GM18526 (cell line): ENCODE measurements around the gene ITPR1.

Experiments used
- POLR2A ChIP-seq: IDR thresholded peaks from 3 replicates; pipeline ENCODE4 v1.6.1; 2011; ENCODE audit not compliant: insufficient read length; ENCODE audit errors: extremely low read depth

The ITPR1 gene

DNA sequence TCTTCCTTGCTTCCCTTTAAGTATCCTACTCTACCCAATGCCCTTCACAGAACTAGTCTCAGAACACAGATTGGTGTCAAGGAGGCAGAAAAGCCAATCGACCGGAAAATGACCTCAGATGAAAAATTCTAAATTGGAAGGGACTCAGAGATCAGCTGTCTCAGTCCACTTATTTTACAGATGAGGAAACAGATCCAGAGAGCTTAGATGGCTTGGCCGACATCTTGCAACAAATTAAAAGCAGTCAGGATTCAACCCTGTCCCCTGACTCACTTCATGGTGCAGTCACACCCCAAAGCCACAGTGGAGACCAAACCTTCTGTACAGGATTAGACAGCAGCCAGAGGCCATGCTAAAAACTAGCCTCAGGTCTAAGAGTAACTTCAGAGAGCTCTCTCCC is 316.8 kb downstream of the ITPR1 start:
- TF ChIP-seq POLR2A, result no peak

DNA sequence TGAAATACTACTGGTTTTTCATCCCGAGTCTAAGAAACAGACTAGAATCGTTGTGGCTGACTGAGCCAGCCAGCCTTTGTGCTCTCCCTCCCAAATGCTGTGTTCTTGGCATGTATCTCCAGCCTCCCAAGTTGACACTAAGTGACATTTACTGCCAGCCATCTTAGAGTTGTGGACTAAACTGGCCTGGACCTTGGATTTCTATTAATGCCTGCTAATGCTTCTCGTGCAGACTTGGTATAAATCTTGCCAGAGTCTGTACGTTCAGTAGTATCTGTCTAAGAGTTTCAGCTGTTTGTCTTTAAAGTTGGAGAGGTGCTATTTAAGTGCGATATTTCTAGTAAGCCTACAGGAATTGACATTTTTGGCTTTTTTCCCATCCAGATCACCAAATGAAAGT is 319.4 kb downstream of the ITPR1 start:
- no peak for TF ChIP-seq POLR2A

DNA sequence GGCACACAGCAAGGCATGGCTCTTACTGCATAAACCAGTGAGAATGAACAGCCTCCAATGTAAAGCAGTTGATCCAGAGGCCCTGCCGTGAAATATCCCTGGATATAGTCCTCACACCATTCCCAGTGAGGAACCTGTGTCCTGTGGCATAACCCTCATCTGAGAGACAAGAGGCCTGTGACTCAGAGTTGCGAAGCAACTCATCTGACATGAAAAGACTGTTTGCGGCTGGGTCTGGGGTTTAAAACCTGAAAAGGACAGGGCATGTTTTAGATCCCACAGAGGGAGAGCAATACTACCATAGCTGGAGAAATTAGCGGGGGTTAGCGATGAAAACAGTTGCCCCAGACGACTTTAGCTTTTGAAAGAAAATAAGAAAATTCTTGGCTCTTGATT is 320.8 kb downstream of the ITPR1 start:
- TF ChIP-seq POLR2A, result no peak

DNA sequence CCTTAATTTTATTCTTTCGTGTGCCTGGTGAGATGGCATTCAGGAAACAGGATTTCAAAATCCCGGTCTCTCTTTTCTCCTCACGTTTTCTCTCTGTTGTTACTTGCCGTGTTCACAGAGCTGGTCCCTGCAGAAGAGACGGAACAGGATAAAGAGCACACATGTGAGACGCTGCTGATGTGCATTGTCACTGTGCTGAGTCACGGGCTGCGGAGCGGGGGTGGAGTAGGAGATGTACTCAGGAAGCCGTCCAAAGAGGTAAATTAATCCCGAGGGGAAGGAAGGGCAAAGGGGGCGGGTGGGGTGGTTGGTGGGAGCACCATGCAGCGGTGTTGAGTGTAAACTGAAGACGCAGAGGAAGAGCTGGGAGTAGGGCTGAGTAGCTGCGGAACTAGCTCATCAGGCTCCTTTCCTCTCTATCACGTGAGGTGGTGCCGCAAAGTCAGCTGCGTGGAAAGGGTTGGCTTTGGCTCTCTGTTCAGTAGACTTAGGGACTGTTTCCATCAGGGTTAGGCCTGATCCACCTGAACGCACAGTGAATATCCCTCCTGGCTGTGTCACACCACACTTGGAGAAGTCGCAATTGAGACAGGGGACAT is 321.3 kb downstream of the ITPR1 start:
- no peak for TF ChIP-seq POLR2A

DNA sequence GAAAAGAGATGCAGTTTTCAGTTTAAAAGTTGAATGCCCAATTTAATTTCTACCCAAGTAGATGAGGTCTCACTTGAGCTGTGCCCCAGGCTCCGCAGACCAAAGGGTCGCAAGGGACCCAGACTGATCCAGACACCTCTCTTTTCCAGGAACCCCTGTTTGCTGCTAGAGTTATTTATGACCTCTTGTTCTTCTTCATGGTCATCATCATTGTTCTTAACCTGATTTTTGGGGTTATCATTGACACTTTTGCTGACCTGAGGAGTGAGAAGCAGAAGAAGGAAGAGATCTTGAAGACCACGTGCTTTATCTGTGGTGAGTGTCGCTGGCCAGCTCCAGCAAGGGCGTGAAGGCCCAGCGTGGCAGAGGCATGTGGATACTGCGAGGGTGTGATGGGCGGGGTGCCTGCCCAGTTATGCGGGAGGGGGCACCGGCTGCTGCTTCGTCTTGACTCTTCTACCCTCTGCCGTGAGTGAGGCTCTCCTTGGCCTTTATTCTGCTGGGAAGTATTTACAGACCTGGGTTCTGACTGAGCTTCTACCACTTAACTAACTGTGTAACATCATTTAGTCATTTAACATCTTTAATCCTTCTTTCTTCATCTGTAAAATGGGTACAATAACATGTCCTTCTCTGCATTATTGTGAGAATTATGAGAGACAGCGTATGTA is 321.9 kb downstream of the ITPR1 start:
- TF ChIP-seq POLR2A, result no peak

DNA sequence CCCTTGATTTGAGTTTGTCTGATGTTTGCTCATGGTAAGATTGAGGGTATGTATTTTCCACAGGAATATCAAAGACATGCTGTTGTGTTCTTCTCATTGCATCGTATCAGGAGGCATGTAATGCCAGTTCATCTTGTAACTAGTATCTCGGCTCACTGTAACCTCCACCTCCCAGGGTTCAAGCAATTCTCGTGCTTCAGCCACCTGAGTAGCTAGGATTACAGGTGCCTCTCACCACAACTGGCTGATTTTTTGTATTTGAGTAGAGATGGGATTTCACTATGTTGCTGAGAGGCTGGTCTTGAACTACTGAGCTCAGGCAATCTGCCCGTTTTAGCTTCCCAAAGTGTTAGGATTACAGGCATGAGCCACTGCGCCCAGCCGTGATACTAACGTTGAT is 323.2 kb downstream of the ITPR1 start:
- TF ChIP-seq POLR2A, result no peak

DNA sequence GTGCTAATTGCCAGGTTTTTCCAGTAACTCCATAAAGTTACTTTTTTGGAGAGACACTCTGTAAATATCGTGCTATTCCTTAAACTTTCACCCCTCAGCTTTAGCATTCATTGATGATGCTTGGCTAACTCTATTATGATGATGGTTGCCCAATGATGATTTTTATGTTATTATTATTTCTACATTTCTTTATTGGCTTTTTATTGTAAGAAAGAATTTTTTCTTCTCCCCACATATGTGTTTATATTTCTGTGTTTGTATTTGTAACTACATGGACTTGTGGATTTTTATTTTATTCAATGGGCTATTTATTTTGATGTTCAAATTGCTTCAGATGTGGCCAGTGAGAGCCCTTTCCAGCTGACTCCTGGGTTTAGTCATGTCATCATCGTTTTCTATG is 323.6 kb downstream of the ITPR1 start:
- no peak for TF ChIP-seq POLR2A

DNA sequence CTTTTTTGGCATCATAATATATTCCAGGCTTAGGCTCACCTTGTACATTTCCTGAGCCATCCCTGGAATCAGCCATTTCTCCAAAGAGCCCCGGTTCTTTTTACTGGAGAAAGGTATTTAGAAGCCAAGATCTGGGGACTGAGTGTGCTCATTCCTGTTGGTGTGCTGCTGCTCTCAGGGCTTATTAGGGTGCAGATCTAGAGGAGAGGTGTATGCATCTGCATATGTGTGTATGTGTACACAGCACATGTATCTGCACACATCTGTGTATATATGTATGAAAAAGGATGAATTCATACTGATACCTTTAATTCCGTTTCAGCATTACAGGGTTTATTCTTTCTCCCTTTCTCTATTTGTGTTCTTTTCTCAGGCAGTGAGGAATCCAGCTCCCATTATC is 324.0 kb downstream of the ITPR1 start:
- TF ChIP-seq POLR2A, result no peak

DNA sequence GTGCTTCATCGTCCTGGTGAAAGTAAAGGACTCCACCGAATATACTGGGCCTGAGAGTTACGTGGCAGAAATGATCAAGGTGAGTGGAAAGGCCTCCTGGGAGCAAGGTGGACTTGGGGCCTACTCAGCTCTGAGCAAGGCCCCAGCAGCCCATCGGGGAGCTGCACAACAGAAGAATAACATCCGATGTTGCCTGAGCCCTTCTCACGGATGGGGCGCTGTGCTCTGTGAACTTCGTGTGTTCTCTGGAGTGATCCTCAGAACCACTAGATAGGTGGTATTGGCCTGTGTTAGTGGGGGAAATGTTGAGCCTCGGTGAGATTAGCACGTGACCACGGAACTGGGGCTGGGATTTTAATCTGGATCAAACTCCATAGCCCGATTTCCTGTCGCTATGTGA is 325.0 kb downstream of the ITPR1 start:
- no peak for TF ChIP-seq POLR2A

DNA sequence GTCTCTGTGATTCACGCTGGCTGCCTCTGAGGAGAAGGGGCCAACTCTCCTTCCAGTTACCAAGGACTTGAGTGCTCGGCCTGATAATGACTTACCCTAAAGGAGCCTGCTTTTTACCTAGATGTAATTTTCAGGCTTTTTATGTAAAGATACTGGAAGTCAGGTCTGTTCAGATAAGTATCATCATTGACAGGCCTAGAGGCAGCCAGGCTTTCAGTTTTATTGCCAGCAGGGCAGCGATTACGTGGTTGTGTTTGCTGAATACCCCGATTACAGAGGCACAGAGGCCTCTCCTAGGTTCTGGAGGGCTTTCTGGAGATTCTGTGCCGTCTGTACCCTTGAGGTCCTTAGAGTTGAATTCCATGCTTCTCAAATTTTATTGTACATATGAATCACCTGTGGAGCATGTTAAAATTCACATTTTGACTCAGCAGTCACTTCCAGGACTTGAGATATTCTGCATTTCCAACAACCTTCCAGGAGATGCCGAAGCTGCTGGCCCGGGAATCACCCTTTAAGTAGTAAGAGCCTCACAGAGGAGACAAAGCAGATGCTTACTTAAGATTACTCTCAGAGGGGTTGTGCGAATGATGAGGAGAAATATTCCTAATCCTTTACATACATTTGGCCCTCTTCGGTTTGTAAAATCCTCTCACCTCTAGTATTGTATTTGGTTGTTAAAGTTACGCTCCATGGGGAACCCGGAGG is 326.0 kb downstream of the ITPR1 start:
- TF ChIP-seq POLR2A, result no peak

DNA sequence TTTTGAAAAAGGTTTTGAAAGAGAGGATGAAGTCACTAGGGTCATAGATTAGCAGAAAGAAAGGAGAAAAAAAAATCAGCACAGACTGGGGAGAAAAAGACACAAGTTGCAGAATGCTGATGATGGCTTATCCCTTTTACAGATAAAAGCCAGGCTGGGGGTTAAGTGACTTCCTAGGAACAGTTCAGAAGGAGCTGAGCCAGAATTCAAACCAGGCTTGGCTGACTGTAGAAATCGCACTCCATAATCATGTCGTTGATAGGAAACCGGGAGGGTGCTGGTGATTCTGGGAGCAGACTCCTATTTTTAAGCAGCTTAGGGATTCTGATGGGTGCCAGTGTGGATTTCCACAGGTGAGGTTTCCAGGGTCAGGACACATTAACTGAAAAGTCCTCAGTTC is 326.6 kb downstream of the ITPR1 start:
- TF ChIP-seq POLR2A, result no peak

DNA sequence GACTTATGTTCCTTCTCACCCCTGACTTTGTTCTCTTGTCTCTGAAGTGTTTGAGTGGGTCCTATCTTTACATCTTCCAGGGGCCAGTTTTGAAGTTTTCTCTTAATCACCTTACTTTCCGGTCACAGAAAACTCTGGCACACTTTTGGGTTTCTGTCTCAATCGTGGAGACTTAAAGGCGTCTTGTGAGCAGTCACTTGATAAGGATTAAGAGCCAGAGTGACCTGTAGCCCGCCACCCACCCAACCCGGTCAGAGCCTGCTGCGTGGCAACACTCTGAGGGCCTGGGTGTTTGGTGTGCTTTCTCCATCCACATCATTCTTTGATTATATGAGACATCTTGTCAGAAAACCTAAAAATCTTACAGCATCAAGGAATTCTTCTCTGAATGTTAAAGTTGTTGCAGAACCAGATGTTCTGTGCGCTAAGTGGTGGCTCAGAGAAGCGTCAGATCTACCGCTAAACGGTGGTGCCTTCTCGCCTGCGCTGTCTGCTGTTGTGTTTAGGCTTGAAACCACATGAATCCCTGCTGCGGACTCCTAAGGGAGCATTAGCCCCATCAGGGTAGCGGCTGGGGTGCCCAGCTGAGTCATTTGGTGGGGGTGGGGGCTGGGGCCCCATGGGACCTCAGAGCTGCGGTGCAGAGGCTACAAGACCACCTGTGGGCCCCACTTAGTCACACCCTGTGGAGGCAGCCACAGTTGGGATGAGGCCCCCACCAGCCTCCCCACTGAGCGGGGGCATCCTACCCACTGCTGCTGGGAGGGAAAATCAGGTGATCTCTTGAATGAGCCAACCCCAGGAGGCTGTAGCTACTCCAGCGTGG is 327.4 kb downstream of the ITPR1 start:
- no peak for TF ChIP-seq POLR2A

DNA sequence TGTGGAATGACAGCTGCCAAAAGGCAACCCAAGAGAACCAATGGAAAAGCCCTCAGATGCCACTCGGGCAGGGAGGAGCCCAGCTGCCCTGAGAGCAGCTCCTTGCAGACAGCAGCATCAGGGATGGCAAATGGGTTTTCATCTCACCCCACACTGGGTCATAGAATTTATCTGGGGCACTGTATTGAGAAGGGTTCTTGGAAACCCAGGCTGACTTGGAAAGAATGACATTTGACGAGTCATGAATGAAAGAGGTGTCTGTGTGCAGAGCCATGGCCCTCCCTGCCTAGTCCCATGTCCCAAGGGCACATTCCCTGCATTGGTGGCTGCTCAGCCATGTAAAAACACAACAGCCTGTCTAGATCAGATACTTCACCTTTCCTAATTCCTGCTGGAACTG is 328.2 kb downstream of the ITPR1 start:
- no peak for TF ChIP-seq POLR2A

DNA sequence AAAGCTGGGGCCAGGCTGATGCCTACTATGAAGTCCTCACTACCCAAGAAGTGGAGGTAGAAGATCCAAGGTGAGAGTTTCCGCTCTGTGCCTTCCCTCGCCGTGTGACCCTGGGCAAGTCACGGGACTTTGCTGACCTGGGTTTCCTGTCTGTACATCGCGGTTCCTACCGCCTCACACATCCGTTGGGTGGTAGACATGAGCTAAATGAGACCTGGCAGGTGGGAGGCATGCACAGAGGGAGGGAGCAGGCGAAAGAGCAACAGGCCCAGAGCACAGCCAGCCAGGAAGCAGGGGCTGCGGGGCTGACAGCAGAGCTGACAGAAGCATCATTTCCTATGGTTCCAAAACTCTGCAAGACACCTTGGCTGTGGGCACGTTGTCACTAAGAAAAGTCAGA is 328.8 kb downstream of the ITPR1 start:
- no peak for TF ChIP-seq POLR2A

DNA sequence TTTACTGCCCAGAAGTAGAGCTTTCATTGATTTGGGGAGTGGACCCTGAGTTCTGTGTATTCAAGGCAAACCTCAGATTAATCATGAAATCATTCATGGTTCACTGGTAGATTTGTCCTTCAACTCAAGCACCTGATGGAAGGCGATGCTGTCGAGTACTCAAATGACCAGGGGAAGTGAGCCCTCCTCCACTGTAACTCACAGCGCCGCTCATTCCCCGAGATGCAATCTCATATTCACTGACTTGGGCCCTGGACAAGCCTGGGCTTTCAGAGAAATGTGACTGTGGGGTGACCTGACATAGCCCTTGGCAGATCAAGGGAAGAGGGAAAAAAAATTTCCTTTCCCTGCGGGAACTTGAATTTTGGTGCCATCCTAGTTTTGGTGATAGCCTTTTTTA is 329.4 kb downstream of the ITPR1 start:
- no peak for TF ChIP-seq POLR2A

DNA sequence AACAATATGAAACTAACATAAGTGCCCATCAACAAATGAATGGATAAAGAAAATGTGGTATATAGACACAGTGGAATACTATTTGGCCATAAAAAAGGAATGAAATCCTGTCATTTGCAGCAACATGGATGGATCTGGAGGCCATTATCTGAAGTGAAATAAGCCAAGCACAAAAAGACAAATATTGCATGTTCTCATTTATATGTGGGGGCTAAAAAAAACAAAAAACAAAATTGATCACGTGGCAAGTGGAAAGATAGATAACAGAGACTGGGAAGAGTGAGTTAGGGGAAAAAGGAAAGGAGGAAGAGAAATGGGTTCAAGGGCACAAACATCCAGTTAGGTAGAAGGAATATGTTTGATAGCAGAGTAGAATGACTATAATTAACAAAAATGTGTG is 330.2 kb downstream of the ITPR1 start:
- no peak for TF ChIP-seq POLR2A
